Stimulated activated CD8-positive, alpha-beta memory T cell treated with anti-CD3 and anti-CD28 coated beads, Interleukin-7, amount 100 ng/mL, for 4 hours (primary cell): ENCODE data around the gene ID3.
"Not testable (repeated sequence)": the region's sequence is repeated elsewhere in the genome, so short reads cannot be mapped to it uniquely, and the experiment has no call there.

Experiments used
- DNase-seq, 2 donors: peaks; one replicate each; pipeline ENCODE4 v3.0.0-alpha.2; 2020; ENCODE audit warnings: low read depth in 2 of 2

ID3 gene

GRCh38 chr1:23553231-23554126 is 5.8 kb downstream of the ID3 start:
- no peak for DNase-seq

DNA sequence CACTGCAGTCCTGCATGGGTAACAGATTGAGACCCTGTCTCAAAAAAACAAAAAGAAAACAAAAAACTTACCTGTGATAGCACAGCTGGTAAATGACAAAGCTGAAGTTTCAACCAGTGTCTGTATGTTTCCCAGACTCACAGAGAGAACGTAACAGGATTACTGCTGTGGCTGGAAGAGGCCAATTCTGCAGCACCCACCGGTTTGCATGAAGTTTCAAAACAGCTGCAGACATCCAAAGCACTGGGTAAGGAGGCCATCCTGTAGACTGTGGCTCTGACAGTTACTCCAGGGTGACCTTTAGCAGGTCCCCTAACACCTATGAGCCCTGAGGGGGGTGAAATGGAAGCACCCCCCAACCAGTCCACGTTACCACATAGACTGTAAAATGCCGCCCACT is 7.5 kb downstream of the ID3 start:
- no peak for DNase-seq

GRCh38 chr1:23548704-23549143 is 10.6 kb downstream of the ID3 start:
- no peak for DNase-seq

- no peak for DNase-seq
Measured at GRCh38 chr1:23546897-23547584, 12.3 kb downstream of the ID3 start.

DNA sequence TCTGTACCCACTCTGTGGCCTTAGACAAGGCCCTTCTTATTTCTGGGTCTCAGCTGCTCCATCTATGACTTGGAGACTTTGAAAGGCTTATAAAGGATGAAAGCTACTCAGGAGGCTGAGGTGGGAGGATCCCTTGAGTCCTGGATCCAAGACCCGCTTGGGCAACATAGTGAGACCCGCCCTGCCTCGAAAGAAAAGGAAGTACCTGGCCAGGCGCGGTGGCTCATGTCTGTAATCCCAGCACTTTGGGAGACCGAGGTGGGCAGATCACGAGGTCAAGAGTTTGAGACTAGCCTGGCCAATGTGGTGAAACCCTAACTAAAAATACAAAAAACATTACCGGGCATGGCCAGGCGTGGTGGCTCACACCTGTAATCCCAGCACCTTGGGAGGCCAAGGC is 13.4 kb downstream of the ID3 start:
- no peak for DNase-seq

DNA sequence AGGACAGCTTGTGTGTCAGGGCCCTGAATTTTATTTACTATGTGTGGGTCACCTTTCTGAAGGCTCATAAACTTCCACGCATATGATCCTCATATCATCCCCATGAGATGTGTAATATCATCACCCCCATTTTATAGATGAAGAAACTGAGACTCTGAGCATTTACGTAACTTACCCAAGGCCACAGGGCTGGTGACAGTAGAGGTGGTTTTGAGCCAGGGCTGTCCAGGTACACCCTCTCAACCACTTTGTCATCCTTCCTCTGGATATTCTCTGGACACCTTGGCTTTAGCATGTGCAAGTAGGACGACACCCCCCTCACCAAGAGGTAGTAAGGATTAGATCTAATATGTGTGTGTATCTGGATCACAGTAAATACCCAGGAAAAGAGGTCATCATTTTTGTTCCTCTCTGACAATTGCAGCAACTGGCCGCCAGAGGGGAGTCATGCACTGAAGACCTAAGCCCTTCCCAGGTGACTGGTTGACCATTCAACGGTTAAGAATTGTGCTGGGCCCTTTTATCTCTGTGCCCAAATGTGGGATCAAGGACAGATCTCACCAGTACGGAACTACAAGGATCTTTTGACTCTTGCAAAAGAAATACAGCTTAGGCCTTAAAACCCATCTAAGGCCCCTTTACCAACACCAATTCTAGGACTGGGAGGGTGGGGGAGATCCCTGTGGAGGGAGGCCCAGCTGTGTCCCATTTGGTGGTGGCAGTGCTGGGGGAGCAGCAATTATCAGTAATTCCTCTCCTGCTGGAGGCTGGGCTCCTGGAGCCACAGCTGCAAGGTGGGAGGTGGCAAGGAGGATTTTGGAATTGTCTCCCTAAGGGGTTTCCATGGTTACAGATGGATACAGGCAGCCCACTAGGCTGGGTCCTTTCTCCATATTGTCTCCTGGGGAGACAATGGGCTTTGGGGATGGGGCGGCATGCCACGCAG is 14.6 kb downstream of the ID3 start:
- DNase-seq: peak; percentile 45 to 55

DNA sequence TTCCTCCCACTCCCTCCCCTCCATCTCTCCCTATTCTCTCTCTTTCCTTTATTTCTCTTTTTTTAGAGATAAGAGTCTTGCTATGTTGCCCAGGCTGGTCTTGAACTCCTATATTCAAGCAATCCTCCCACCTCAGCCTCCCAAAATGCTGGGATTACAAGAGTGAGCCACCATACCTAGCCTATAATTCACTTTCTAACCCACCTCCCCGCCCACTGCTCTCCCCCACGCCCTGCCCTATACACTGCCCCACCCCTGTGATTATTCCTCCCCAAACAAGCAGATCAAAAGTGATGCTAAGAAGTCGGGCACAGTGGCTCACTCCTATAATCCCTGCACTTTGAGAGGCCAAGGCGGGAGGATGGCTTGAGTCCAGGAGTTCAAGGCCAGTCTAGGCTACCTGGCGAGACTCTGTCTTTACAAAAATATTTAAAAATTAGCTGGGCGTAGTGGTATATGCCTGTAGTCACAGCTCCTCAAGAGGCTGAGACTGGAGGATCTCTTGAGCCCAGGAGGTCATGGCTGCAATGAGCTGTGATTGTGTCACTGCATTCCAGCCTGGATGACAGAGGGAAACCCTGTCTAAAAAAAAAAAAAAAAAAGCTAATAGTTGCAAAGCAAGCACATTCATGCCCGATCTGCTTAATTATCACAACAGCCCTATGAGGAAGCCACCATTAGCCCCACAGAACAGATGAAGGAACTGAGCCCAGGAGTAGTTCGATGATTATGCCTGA is 15.4 kb downstream of the ID3 start:
- DNase-seq: no peak

- DNase-seq: not testable (repeated sequence)
Measured at GRCh38 chr1:23542940-23543339, 16.4 kb downstream of the ID3 start.

DNA sequence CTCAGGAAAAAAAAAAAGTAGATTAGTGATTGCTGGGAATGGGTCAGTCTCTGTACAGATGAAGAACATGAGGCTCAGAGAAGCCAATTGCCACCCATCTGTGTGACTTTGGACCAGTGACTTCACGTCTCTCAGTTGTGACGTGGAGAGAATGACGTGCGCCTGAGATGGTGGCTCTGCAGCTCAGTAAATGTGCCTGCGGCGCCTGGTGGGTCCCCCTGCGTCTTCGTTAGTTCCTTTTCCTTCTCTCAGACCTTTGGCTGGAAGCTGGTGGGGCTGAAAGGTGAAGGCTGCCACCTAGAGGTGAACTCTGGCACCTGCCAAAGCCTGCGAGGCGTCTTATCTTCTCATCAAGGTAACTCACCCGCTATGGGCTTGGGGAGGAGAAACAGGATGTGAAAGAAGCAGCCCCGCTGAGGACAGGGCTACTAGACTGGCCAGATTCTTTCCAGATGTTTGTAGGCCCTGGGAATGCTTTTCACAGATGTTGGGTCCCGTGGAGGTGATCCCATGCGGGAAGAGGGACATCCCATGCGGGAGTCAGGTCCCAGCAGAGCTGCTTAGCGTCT is 19.5 kb downstream of the ID3 start:
- DNase-seq: peak; percentile 78 to 90

DNA sequence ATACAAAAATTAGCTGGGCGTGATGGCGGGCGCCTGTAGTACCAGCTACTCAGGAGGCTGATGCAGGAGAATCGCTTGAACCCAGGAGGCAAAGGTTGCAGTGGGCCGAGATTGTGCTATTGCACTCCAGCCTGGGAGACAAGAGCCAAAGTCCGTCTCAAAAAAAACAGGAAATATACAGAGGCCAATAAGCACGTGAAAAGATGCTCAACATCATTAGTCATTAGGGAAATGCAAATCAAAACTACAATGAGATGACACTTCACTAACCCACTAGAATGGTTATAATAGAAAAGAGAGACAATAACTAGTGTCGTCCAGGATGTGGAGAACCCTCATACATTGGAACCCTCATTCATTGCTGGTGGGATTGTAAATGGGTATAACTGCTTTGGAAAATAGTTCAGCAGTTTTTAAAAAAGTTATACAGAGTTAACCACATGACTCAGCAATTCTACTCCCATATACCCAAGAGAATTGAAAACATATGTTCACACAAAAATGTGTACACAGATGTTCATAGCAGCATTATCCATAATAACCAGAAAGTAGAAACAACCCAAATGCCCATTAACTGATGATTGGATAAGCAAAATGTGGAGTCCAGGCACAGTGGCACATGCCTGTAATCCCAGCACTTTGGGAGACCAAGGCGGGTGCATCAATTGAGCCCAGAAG is 21.9 kb downstream of the ID3 start:
- DNase-seq: no peak

DNA sequence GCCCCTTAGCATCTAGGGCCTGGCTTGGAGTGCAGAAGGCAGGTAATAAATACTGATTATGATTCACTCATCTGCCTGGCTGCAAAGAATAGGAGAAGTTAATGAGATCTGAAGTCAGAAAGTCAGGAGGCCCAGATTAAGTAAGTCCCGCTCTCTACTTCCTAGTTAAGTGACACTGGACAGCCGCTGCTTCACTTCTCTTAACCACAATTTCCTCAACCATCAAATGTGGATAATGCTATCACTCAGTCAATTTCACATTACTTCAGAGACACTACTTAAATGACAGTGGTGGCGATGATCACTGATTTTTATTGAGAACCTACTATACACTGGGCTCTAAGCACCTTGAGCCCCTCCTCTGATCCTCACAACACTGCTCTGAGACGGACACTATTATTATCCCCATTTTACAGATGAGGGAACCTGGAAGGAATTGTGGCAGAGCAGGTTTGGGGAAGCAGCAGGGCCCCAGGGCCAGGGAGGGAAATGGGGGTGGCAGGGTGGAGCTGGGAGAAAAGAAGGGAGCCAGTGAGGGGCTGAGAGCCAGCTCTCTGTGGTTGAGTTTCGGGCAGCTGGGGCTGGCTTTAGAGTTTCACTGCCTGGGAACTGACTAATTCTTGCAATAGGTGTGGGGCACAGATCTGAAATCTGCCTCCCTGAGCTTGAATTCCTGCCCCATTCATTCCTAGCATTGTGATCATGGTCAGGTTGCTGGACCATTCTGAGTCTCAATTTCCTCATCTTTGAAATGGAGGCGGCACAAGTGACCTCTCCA is 25.9 kb downstream of the ID3 start:
- no peak for DNase-seq

- DNase-seq: no peak
Measured at GRCh38 chr1:23531562-23532094, 27.7 kb downstream of the ID3 start.

DNA sequence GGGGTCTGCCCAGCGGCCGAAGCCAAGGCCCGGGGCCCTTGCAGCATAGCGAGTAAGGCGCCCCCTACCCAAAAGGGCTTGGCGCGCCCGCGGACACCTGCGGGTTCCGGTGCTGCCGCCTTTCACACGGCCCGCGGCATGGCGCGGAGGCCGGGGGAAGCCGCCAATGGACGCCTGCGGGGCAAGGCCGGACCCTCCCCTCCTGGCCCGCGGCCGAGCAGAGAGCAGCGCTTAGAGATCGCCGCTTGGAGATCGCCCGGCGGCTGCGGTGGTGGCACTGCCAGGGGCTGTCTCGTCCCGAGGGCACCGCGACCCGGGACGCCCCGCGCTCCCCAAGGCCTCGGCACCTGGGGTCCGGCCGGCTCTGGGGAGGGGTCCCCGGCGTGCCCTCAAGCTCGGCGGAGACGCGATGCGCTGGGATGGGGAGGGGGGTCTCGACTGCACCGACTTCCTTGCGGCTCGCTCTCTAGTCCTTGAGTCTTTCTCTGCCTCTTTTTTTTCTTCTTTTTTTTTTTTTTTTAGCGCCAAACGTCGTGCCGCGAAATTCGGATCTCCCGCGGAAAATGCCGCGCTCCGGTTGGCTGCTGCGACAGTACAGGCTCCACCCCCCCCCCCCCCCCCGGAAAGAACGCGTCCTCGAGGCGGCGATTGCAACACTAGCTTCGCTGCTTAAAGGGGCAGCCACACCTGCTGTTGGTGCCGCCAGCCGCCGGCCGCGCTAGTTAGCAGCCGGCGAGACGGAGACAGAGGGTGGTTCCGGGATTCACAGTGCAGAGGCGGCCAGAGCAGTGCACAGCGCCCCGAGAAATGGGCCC is 28.3 kb downstream of the ID3 start, which contains the start of gene E2F2:
TSS of gene E2F2 (minus strand) at position 487 of the 815 bp plus-strand sequence. CDS start at position 47, 440 bp downstream.
- peak; percentile 69 to 77 for DNase-seq

DNA sequence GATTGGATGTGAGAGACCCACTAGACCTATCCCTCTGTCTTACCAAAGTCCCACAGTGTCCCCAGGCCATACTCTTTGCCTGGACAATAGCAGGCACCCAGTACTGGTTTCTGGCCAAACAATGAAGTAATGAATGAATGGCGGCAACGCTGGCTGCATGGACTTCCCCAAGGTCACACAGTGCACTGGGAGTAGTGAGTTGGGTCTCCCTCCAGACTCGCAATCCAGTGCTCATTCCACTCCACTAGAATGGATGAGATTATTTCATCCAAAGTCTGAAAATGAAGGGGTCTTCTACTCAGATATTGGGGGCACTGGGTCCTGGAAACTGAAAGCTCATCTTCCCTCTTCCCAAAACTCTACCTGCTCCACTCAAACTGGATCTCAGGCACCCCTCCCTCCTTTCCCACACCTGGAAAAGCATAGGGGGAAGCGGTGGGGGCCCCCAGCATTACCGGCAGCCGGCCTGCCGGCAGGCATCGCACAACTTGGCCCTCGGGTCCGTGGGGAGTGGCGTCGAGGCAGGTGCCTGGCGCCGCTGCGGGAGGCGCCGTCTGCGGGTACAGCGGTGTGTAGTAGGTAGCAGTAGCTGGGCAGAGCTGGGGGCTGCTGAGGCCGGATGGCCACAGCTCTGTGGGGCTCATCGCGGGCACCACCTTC is 29.1 kb downstream of the ID3 start:
- DNase-seq: no peak

DNA sequence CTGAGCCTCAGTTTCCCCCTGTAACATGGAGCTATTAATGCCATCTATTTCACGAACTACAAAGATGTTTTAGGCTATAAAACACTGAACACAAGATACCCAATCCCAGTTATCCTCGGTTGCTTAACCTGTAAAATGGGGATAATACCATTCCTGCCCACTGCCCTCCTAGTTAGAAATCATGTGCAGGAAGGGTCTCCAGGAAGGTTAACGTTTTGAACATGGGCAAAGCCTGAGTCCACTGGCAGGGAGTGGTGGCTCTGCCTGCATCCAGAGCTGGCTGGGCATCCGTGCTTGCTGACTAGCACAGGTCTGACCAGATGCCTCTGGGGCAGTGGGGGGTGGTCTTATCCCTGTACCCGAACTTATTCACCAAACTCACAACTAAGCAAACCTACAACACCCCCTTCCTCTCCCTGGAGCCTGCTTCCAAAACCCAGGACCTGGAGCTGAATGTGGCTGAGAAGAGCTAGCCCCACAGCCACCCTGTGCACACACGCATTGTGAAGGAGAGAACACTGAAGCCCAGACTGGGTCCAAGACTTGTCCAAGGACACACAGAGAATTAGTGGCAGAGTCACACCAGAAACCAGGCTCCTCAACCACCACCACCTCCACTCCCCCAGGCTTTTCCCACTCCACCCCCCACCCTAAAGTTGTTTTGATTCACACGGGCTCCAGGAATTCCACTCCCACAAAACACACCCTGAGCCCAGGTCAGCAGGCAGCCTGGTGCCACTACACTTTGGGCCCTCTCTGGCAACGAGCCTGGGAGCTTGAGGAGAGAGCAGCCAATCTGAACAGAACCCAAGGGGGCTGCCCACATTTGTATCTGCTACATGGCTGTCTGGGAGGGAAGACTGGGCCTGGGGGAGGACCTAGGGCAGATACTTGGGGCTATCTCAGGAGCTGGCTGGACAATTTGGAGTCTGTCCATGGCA is 29.9 kb downstream of the ID3 start:
- no peak for DNase-seq

GRCh38 chr1:23528250-23528978 is 30.9 kb downstream of the ID3 start:
- peak; percentile 58 to 61 for DNase-seq
